ENCODE measurements around the gene UQCR11. TPM values are rescaled to one million over a fixed set of nuclear protein-coding genes. Genes with fewer than 3 reads are reported as not detected.

Gene UQCR11
- total and polyA plus RNA-seq, 2 of the 8 experiments (the other 6 are each of a cell fraction or from before 2014, with no cell fraction given) = 162 to 171 TPM

DNA sequence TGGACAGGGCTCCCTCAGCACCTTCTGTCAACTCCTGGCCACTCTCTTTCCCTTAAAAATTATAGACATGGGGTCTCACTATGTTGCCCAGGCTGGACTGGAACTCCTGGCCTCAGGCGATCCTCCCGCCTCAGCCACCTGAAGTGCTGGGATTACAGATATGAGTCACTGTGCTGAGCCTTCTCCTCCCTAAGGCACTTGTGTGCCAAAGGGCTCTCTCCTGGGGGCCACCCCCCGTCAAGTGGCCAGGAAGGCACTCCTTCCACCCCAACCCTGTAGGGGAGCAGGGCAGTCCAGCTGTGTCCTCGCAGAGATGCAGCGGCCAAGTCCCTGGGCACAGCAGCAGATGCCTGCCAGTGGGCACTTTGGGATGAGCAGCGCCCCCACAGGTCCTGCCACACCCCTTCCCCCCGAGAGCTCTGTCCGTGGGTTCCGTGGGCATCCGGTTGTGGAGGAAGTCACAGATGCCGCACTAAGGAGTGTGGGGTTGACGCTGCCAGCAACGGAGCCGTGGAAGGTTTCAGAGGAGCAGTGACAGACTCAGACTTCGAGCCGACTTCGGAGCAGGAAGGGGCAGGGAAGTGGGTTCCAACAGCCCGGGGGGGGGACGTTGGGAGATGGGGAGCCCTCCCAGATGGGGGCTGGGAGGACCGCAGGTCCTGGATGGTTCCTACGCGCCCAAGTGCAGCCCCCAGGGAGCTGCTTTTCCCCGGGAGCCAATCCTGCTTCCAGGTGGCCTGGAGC, 3.3 kb upstream of the UQCR11 start:
- no peak overlapping the region for H2AK5ac ChIP-seq (ENCODE audit: low read depth, low read length)
- peaks cover 7 to 15% of the 10 kb centered on the region in 2 experiments for H3K79me2 ChIP-seq (ENCODE audit: control insufficient read depth in 1 of 2, insufficient read depth in 2 of 2, low read length in 2 of 2)
- H2AFZ ChIP-seq (ENCODE audit: low read length) = no peak overlapping the region
- FAIRE-seq = no peak
- H3K14ac ChIP-seq (ENCODE audit: insufficient read length) = no peak overlapping the region
- no peak overlapping the region for H4K5ac ChIP-seq (ENCODE audit: insufficient read length, low read depth, low read length)
- no peaks in the 10 kb centered on the region for H3K9me3 ChIP-seq (ENCODE audit: insufficient read depth in 2 of 2, low read depth in 1 of 2, low read length in 1 of 2)
- no peak overlapping the region for H4K8ac ChIP-seq (ENCODE audit: extremely low read depth, insufficient read depth, low read length)
- no peak overlapping the region for H4K91ac ChIP-seq (replicated peaks; ENCODE audit: insufficient read length, low read length)
- H3K56ac ChIP-seq (replicated peaks; ENCODE audit: insufficient read length, low read depth, low read length) = no peak overlapping the region
- H4K20me1 ChIP-seq (replicated peaks in 1 of 2; ENCODE audit: control insufficient read depth in 1 of 2, insufficient read depth in 2 of 2, low read length in 2 of 2) = peaks cover 5 to 21% of the 10 kb centered on the region in 2 experiments
- H3K9ac ChIP-seq (replicated peaks in 1 of 4; ENCODE audit: extremely low read depth in 1 of 4, low read depth in 3 of 4, low read length in 3 of 4) = no peak overlapping the region
- no peak overlapping the region for H2BK20ac ChIP-seq (ENCODE audit: low read length)
- H3K79me1 ChIP-seq (ENCODE audit: low read depth, low read length) = peaks cover 4% of the 10 kb centered on the region
- POLR2A ChIA-PET (ENCODE audit: partially characterized antibody) = interaction anchor here (1.0 to 4.0 kb wide), 6 partner anchors 9 to 35 kb away, joined by 4 to 26 read pairs (median 6); no protein-coding TSS in a partner anchor
- CTCF ChIA-PET (ENCODE audit: partially characterized antibody) = interaction anchor here (1.0 to 2.3 kb wide), 5 partner anchors 10 to 64 kb away, joined by 3 to 6 read pairs (median 5); no protein-coding TSS in a partner anchor
- H3K4me1 ChIP-seq (replicated peaks in 1 of 4; ENCODE audit: control insufficient read depth in 3 of 4, insufficient read depth in 4 of 4, low read length in 3 of 4) = peaks cover 0 to 7% (median 3%) of the 10 kb centered on the region in 4 experiments; a peak in 6 of 7 replicates
- no peak overlapping the region for H3K23ac ChIP-seq (ENCODE audit: insufficient read length)
- 95% methylated on average over 22 of the region's 23 CpGs; no CpG with 5 or more reads in 1 of the 2 experiments for WGBS, 2 experiments (ENCODE audit: extremely low coverage in 1 of 2, insufficient coverage in 1 of 2, insufficient read length in 1 of 2, insufficient replicate concordance in 2 of 2, low coverage in 1 of 2, low lambda C conversion rate in 2 of 2, missing lambda C conversion rate in 1 of 2)
- no peak overlapping the region for H2BK12ac ChIP-seq (ENCODE audit: low read depth, low read length)
- H3K4me3 ChIP-seq (ENCODE audit: extremely low read depth in 1 of 4, insufficient read depth in 2 of 4, low read depth in 3 of 4, low read length in 4 of 4) = no peak overlapping the region
- H2BK15ac ChIP-seq (ENCODE audit: low read length) = no peak overlapping the region
- no peaks in the 10 kb centered on the region for H3K27me3 ChIP-seq (replicated peaks in 1 of 4; ENCODE audit: control insufficient read depth in 3 of 4, extremely low read depth in 1 of 4, insufficient read depth in 3 of 4, low read length in 3 of 4)
- peaks cover 8% of the 10 kb centered on the region; the same call in 1 of the 2 replicates for H3K23me2 ChIP-seq (ENCODE audit: low read depth, low read length)
- no peak overlapping the region for H3K4ac ChIP-seq (replicated peaks; ENCODE audit: insufficient read length, low read depth, low read length)
- no peak overlapping the region for H2BK120ac ChIP-seq (replicated peaks; ENCODE audit: low read depth, low read length)
- peaks cover 18 to 33% (median 26%) of the 10 kb centered on the region in 4 experiments for H3K36me3 ChIP-seq (ENCODE audit: control insufficient read depth in 2 of 4, insufficient read depth in 4 of 4, low read length in 3 of 4)
- DNase-seq (ENCODE audit: low read depth in 1 of 2, low spot score in 2 of 2) = no peak
- no peak overlapping the region for H3K18ac ChIP-seq (ENCODE audit: extremely low read depth, low read length)
- H3K27ac ChIP-seq (ENCODE audit: low read depth, low read length) = no peak overlapping the region
- no peak overlapping the region for H3K4me2 ChIP-seq (ENCODE audit: insufficient read depth in 1 of 2, low read depth in 2 of 2, low read length in 2 of 2)
- no peak overlapping the region for H2BK5ac ChIP-seq (ENCODE audit: low read depth, low read length)
- TF ChIP-seq RBBP5 (IDR thresholded peaks at IDR 0.05; ENCODE audit: borderline replicate concordance, low read depth, low read length) = no peak
- no peak for TF ChIP-seq SIRT6 (IDR thresholded peaks at IDR 0.05; ENCODE audit: low read length)
- TF ChIP-seq POLR2AphosphoS5 (IDR thresholded peaks at IDR 0.05; ENCODE audit: low read depth, low read length) = peak; percentile 17; the same call in 1 of the 2 replicates
- no peak for TF ChIP-seq RXRA (IDR thresholded peaks at IDR 0.05; ENCODE audit: insufficient read depth, low read depth, low read length)
- TF ChIP-seq POLR2A (IDR thresholded peaks at IDR 0.05; ENCODE audit: control extremely low read depth in 1 of 2, low read depth in 2 of 2, low read length in 2 of 2) = 0 out of 3 replicates have a peak, but pooled peaks of 1 of the 2 experiments have one; percentile 37
- no peak for TF ChIP-seq TEAD4 (IDR thresholded peaks at IDR 0.05; ENCODE audit: low read depth, low read length)
- TF ChIP-seq CHD1 (IDR thresholded peaks at IDR 0.05; ENCODE audit: low read depth, low read length) = no peak
- no peak for TF ChIP-seq HDAC2 (IDR thresholded peaks at IDR 0.05; ENCODE audit: borderline replicate concordance in 1 of 2, low read depth in 2 of 2, low read length in 2 of 2)
- no peak for TF ChIP-seq EP300 (IDR thresholded peaks at IDR 0.05; ENCODE audit: borderline replicate concordance in 1 of 2, low read depth in 2 of 2, low read length in 2 of 2)
- TF ChIP-seq CHD2 (IDR thresholded peaks at IDR 0.05; ENCODE audit: low read length) = no peak
- TF ChIP-seq BRCA1 (IDR thresholded peaks at IDR 0.05; ENCODE audit: low read depth, low read length) = no peak
